OCI-LY7 (cell line): ENCODE measurements around the gene DCC. TPM values are rescaled to one million over a fixed set of nuclear protein-coding genes. Genes with fewer than 3 reads are reported as not detected.

Experiments
- BruUV-seq: library from RNA; stranded (reverse); fragments of 400-500 nt; replicated peaks from 2 replicates; lab custom pipeline; 2021; lab: Mats Ljungman, UMichigan
- CTCF ChIA-PET: fragments of 300-600 bp; sonication (Branson Sonifier 250); formaldehyde crosslinking; loops from one replicate; lab custom pipeline; 2022; ENCODE audit warnings: antibody characterized with exemption; ENCODE audit not compliant: unreplicated experiment; lab: Charles Lee
- POLR2A ChIA-PET: fragments of 300-600 bp; sonication (Branson Sonifier 250); formaldehyde crosslinking; loops from one replicate; lab custom pipeline; 2022; ENCODE audit warnings: antibody characterized with exemption; lab: Charles Lee
- DNase-seq: peaks from one replicate; pipeline ENCODE4 v3.0.0-alpha.2; 2015; ENCODE audit warnings: low spot score
- H2AFZ ChIP-seq: fragments of 200-600 bp; sonication (generic), shearing (Covaris generic); 2 replicates; pipeline ENCODE4 v1.6.1; 2014; ENCODE audit warnings: mild to moderate bottlenecking, antibody characterized with exemption, low read length, moderate library complexity
- H3K27ac ChIP-seq: fragments of 200-600 bp; sonication (generic); 2 replicates; pipeline ENCODE4 v1.5.1; 2014; ENCODE audit warnings: mixed run types, low read depth, mild to moderate bottlenecking, moderate library complexity, low read length, inconsistent platforms; ENCODE audit not compliant: poor library complexity, severe bottlenecking
- H3K36me3 ChIP-seq: fragments of 200-600 bp; sonication (generic); 2 replicates; pipeline ENCODE4 v1.6.1; 2014; ENCODE audit warnings: mild to moderate bottlenecking, antibody characterized with exemption, low read length, moderate library complexity, mixed read lengths; ENCODE audit not compliant: insufficient read depth
- H3K4me1 ChIP-seq: fragments of 200-600 bp; sonication (generic); 2 replicates; pipeline ENCODE4 v1.5.1; 2014; ENCODE audit warnings: mild to moderate bottlenecking, low read length; ENCODE audit not compliant: insufficient read depth, poor library complexity, severe bottlenecking
- H3K4me2 ChIP-seq: fragments of 200-600 bp; sonication (generic); 2 replicates; pipeline ENCODE4 v1.6.1; 2014; ENCODE audit warnings: mild to moderate bottlenecking, low read length
- H3K4me3 ChIP-seq: fragments of 200-600 bp; sonication (generic); 2 replicates; pipeline ENCODE4 v1.5.1; 2014; ENCODE audit warnings: mild to moderate bottlenecking, low read depth, low read length; ENCODE audit not compliant: poor library complexity, severe bottlenecking
- H3K79me2 ChIP-seq: fragments of 200-600 bp; sonication (generic); 2 replicates; pipeline ENCODE4 v1.6.1; 2016; ENCODE audit warnings: low read depth, mild to moderate bottlenecking, low read length, moderate library complexity, mixed read lengths; ENCODE audit not compliant: insufficient read depth
- H3K9me2 ChIP-seq: fragments of 200-600 bp; sonication (generic); 2 replicates; pipeline ENCODE4 v1.6.1; 2016; ENCODE audit warnings: mild to moderate bottlenecking, low read length, mixed read lengths; ENCODE audit not compliant: insufficient read depth
- H3K9me3 ChIP-seq: fragments of 200-600 bp; sonication (generic); 2 replicates; pipeline ENCODE4 v1.6.1; 2014; ENCODE audit warnings: mild to moderate bottlenecking, mixed run types, low read length, mixed read lengths
- H4K20me1 ChIP-seq: fragments of 200-600 bp; sonication (generic); 2 replicates; pipeline ENCODE4 v1.6.1; 2014; ENCODE audit warnings: mild to moderate bottlenecking, antibody characterized with exemption, low read length, moderate library complexity, mixed read lengths; ENCODE audit not compliant: insufficient read depth
- EZH2phosphoT487 ChIP-seq: fragments of 200-600 bp; sonication (generic); IDR thresholded peaks from 2 replicates; pipeline ENCODE4 v1.6.1; 2018; ENCODE audit warnings: low read depth, borderline replicate concordance, mild to moderate bottlenecking, mixed run types, antibody characterized with exemption, low read length, moderate library complexity, mixed read lengths
- intact Hi-C: fragments of 100-400 bp; cut with micrococcal nuclease; formaldehyde crosslinking; loops from one replicate; pipeline ENCODE4 v1.10.0; 2022; ENCODE audit not compliant: unreplicated experiment
- total RNA-seq, 2 experiments: library from RNA; depleted of rRNA in 1 of 2; stranded (reverse); fragments of >200 nt in 1 of 2; shearing (Covaris generic) in 1 of 2; gene quantifications; 2 replicates each; pipeline ENCODE4 v1.2.3, GENCODE V29; 2014 to 2022
- TF ChIP-seq, protein P1 (sequence below): fragments of 200-600 bp; sonication (generic); conservative IDR thresholded peaks from 2 replicates; pipeline ENCODE4 v1.5.1; 2014; ENCODE audit warnings: mild to moderate bottlenecking, antibody characterized with exemption, low read length, moderate library complexity, mixed read lengths

The DCC gene
- total RNA-seq, 2 experiments from 2014 or later: not detected

DNA sequence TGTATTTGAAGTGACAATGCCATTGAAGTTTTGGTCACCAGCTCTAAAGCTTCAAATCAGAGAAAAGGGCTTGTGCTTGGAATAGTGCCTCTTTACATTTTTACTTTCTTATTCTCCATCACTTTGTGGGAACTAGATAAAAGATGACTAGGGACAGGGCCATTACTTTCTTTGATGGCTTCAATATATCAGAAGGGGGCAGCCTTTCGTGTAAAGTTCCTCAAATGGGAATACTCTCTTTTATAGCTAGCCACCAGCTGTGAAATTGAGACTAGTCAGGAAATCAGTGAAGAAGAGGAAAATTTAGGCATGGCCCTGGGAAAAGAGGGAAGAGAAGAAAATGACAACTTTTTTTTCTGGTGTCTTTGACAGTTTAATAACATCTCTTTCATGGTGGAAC, 242.5 kb downstream of the DCC start:
- Histone ChIP-seq H3K9me3 (no peaks in the 10 kb centered on the region), H3K4me3 (no peak overlapping the region), H2AFZ (no peak overlapping the region), H3K4me1 (no peaks in the 10 kb centered on the region), H4K20me1 (no peaks in the 10 kb centered on the region), H3K9me2 (no peaks in the 10 kb centered on the region), H3K4me2 (no peak overlapping the region), H3K79me2 (no peaks in the 10 kb centered on the region), H3K27ac (no peak overlapping the region), H3K36me3 (no peaks in the 10 kb centered on the region)
- no peak for TF ChIP-seq EZH2phosphoT487
- TF ChIP-seq, protein P1, sequence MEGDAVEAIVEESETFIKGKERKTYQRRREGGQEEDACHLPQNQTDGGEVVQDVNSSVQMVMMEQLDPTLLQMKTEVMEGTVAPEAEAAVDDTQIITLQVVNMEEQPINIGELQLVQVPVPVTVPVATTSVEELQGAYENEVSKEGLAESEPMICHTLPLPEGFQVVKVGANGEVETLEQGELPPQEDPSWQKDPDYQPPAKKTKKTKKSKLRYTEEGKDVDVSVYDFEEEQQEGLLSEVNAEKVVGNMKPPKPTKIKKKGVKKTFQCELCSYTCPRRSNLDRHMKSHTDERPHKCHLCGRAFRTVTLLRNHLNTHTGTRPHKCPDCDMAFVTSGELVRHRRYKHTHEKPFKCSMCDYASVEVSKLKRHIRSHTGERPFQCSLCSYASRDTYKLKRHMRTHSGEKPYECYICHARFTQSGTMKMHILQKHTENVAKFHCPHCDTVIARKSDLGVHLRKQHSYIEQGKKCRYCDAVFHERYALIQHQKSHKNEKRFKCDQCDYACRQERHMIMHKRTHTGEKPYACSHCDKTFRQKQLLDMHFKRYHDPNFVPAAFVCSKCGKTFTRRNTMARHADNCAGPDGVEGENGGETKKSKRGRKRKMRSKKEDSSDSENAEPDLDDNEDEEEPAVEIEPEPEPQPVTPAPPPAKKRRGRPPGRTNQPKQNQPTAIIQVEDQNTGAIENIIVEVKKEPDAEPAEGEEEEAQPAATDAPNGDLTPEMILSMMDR: no peak
- ChIA-PET CTCF (no interaction called here), POLR2A (no interaction called here)
- BruUV-seq: no TSS peak
- no peak for DNase-seq
- intact Hi-C loops: no loop called here

DNA sequence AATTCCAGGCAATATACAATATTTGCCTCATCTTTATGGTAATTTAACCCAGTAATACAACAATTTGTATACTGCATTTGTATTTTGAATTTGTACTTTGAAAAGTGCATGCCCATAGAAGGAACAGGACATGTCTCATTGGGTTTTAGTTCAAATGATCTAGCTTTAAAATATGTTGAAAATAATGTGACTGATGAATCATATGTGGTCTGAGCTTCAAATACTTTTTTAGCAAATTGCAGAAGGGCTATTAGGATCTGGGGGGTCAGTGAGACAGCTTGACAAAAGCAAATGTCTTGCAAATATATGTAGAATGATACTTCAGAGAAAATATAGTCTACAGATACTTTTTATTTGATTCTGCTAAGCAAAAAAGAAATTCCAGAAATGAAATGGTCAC, 248.9 kb downstream of the DCC start:
- H3K4me2 ChIP-seq: no peak overlapping the region
- H3K36me3 ChIP-seq: no peaks in the 10 kb centered on the region
- H3K9me2 ChIP-seq: no peaks in the 10 kb centered on the region
- no TSS peak for BruUV-seq
- no peaks in the 10 kb centered on the region for H4K20me1 ChIP-seq
- ChIA-PET CTCF (no interaction called here), POLR2A (interaction anchor here (0.8 kb wide), 1 partner anchor 19 kb away, joined by 3 read pairs; no protein-coding TSS in a partner anchor)
- H2AFZ ChIP-seq: no peak overlapping the region
- no peaks in the 10 kb centered on the region for H3K4me1 ChIP-seq
- H3K79me2 ChIP-seq: no peaks in the 10 kb centered on the region
- no peak for DNase-seq
- intact Hi-C loops: no loop called here
- no peak overlapping the region for H3K27ac ChIP-seq
- H3K9me3 ChIP-seq: no peaks in the 10 kb centered on the region
- no peak overlapping the region for H3K4me3 ChIP-seq
- no peak for TF ChIP-seq EZH2phosphoT487
- TF ChIP-seq, protein P1: no peak

DNA sequence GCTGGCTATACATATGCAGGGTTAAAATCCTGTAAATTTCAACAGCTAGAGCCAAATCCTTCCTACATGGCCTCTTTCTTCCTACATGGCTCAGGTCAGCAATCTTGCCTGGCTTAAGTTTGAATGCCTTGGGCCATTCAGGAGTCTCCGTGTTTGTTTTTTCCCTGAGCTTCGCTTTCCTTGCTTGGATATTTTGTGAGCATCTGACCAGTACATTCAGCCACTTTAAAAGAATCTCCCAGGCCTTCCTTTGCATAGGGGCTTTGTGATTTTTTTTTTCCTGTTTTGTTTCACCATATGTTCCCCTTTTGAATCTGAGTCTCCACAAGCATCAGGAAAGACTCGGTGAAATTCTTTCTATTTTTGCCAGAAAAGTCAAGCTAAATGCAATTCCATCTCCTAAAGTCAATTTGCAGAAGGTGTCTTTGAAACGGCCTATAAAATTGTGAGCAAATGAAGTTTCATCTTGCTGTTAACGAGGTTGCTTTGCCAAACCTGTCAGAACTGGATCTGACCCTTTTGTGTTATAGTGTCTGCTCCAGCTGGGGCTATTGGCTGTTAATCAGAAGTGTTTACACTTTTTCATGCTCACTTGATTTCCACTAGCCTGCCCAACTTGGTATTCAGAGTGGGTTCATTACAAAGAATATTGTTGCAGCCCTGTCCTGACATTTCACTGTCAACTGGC, 256.9 kb downstream of the DCC start:
- H3K27ac ChIP-seq: no peak overlapping the region
- CTCF ChIA-PET: no interaction called here
- intact Hi-C loops: no loop called here
- BruUV-seq: no TSS peak
- H3K9me2 ChIP-seq: no peaks in the 10 kb centered on the region
- POLR2A ChIA-PET: no interaction called here
- H3K4me2 ChIP-seq: no peak overlapping the region
- no peaks in the 10 kb centered on the region for H3K4me1 ChIP-seq
- H3K9me3 ChIP-seq: no peaks in the 10 kb centered on the region
- H3K79me2 ChIP-seq: no peaks in the 10 kb centered on the region
- no peaks in the 10 kb centered on the region for H4K20me1 ChIP-seq
- H3K4me3 ChIP-seq: no peak overlapping the region
- H3K36me3 ChIP-seq: no peaks in the 10 kb centered on the region
- TF ChIP-seq, protein P1: no peak
- TF ChIP-seq EZH2phosphoT487: no peak
- DNase-seq: no peak
- H2AFZ ChIP-seq: no peak overlapping the region
